Stimulated activated CD8-positive, alpha-beta memory T cell treated with anti-CD3 and anti-CD28 coated beads, Interleukin-7, amount 100 ng/mL, for 1 hour (primary cell): ENCODE data around the gene RASGRF1.

ENCODE experiments used
- DNase-seq, 2 donors: peaks; one replicate each; pipeline ENCODE4 v3.0.0-alpha.2; 2020; ENCODE audit warnings: low read depth in 2 of 2

The RASGRF1 gene

DNA sequence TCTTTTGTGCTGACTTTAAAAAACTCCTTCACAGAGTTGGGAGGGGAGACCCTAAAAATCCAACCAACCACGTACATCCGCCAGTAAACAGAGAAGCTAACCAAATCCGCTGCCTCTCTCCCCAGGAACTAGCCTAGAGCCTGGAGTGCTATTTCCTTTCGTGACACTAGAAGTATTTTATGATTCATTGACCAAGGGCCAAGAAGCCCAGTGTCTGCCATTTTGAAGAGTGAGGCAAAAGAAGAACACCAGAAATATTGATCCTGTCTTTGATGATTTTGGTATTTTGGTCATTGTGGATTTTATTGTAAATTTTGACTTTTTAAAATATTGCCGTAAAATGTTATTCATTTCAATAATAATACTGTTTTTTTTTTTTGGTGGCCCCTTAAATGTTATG is 135.2 kb downstream of the RASGRF1 start:
- no peak for DNase-seq

DNA sequence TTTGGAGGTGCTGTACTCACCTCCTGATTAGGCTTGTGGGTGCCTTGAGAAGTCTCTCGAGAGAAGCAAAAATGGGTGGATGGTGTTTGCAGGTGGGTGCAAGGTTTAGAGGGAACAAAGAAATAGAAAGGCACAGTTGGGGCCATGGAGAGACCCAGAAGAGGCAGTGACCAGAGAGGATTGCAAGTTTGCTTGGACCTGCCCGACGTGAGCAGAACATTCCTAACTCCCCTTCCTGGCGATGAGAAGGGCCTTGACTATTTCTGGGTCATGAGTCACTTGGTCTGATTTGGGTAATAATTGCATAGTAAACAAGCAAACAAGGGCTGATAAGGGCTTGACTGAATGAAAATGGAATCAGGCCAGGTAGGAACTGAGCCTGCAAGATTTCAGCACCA is 138.7 kb downstream of the RASGRF1 start:
- DNase-seq, result no peak

DNA sequence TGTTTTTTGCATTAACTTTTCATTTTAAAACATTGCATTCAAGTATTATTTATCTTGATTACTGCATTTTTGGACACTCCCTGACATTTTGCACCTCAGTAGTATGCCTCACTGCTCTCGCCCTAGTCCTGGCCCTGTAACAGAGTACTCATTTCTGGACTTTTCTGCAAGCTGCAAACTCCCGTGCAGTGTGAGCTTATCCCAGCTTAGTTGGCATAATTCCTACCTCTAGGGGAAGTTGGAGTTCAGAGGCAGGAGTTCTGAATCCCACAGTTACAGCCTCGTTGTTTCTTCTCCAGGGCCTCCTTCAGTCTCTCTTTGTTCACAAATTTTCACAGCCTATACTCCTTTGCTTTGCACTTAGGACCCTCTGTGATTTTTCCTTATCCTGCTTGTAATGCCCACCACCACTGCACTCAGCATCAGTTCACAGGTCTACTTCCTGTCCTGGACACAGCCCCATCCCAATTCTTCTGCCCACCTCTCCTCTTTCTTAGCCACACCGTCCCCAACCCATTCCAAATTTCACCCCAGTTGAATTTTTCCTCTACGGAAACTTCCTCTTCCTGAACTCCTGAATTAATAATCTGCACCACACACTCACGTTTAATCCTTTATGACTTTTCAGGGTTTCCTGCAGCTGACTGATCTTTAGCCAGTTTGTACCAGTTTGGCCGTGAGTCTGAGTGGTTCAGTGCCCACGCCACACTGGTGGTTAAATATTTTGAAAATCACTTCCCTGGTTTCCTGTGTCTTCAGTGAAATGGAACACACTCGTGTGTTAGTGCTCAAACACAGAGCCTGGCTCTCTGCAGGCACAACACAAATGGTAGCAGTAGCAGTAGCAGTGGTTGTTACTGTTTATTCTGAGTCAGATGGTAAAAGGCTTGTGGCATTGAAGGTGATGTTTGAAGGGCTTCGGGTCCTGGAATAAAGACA is 139.4 kb downstream of the RASGRF1 start:
- no peak for DNase-seq

DNA sequence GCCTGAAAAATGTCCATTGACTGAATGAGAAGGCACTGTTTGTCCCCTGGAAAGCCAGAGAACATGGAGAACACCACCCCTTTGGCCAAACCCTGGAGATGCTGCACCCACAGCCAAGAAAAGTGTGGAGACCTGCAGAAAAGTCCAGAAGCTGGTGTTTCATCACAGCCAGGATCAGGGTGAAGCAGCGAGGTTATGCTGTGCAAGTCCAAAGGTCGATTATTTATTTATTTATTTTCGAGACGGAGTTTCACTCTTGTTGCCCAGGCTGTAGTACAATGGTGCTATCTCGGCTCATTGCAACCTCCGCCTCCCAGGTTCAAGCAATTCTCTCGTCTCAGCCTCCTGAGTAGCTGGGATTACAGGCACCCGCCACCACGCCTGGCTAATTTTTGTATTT is 140.2 kb downstream of the RASGRF1 start:
- no peak for DNase-seq

DNA sequence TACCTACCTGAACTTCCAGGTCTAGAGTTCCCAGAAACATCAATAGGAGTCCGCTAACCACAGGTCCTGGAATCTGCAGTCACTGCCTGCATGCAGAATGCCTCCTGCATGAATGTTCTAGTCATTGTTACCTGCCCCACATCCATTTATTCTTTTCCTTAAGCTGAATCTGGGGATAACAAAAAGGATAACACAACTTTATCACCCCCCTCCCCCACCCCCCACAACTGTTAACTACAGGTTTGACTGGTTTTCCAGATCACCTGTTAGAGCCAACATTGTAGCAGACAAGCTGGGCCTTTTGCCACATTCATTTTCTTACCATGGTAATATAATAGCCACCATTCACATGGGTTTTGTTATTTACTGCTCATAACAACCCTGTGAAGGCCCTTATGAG is 141.1 kb downstream of the RASGRF1 start:
- DNase-seq, result no peak

DNA sequence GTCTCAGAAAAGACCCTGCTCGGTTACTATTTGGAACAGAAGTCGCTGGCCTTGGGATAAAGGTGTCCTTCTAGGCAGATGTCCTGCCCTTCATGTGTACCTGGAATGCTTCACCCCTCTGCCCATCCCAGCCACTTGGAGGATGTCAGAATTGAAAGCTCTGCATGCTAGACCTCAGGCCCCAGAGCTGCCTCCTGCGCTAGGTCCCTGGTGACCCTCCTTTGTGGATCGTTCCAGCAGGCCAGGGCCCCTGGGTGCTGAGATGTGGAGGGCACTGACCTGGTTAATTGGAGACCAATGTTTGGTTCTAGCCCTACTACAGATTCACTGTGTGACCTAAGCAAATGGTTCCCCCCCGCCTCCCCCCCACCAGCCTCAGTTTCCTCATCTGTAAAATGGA is 143.1 kb downstream of the RASGRF1 start:
- no peak for DNase-seq

DNA sequence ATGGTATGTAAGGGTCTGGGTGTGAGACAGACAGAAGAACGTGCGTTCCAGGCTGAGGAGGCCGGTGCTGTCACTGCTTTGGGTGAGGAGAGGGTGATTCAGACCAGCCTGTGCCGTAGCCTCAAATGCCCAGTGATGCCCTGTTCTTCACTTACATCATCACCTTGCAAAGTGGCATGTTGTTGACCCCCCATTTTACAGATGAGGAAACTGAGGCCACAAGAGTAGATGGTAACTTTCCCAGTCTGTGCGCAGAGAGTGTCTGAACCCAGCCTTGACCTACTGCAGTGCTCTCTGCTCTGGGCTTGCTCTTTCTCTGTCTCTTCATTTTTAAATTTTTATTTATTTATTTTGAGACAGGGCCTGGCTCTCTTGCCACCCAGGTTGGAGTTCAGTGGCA is 144.1 kb downstream of the RASGRF1 start:
- DNase-seq, result no peak

DNA sequence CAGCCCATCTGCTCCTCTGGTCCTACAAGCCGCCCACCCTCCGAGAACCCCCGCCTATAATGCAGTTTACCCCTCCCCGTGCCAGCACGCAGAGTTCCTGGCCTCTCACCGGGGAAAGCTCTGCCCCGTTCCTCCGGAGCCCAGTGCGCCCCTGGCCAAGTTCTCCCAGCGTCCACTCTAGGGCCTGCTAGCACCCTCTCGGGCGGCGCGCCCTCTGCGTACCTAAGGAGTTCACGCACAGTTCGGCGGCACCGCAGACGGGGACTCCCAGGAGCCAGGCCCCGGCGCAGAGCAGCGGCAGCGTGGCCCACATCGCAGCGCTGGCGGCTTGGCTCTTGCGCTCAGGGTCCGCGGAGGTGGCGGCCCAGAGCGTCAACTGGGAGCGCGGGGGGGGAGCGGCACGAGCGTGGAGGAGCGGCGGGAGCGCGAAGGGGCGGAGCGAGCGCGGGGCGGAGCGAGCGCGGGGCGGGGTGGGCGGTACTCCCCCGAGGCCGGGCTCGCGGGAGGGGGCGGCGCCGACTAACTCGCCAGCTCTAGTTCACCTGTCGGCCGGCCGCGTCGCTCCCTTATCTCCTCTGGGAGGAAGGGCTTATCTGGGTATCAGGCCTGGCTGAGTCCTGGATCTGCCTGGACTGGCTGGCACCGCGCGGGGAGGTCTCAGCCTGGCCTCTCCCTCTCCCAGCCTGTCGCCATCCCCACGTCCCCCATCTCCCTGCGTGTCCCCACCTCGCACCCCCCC is 145.7 kb downstream of the RASGRF1 start, which contains the start of gene CTSH:
CTSH (minus strand) TSS at position 378 of the 739 bp plus-strand sequence; CDS start at position 313, 65 bp downstream.
- DNase-seq, result peak; percentile 40 to 50

DNA sequence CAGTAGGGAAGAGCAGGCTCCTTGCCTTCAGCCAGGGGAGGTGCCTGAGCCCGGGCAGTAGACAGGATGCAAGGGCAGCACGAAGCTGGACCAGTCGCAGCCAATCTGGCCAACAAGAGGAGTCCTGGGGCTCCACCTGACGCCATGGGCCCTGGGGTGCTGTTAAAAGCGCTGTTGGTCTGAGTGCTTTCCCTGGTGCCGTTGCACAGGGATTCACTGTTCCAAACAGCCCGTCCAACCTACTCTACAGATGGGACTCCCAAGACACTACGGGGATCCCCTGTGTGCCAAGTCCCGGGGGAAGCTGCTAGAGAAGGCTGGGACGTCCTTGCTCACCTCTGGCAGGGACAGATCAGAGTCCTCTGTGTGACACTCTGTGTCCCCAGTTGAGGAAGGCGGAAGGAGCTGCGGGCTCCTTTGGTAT is 146.4 kb downstream of the RASGRF1 start:
- no peak for DNase-seq

DNA sequence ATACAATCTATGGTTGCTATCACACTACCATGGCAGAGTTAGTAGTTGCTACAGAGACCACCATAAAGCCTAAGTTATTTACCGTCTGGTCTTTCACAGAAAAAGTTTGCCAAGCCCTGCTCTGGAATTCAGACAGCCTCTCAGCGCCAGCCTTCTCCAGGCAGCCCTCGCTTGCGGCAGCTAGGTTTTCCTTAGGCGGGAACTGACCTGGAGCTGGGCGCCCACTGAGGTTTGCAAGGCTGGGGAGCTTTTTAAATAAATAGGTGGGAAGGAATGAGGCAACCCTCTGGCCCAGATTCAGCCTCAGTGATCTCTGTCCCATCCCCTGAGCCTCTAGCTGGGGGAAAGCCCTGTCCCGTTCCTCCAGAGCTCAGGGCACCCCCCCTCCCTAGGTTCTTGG is 146.9 kb downstream of the RASGRF1 start:
- DNase-seq, result no peak

DNA sequence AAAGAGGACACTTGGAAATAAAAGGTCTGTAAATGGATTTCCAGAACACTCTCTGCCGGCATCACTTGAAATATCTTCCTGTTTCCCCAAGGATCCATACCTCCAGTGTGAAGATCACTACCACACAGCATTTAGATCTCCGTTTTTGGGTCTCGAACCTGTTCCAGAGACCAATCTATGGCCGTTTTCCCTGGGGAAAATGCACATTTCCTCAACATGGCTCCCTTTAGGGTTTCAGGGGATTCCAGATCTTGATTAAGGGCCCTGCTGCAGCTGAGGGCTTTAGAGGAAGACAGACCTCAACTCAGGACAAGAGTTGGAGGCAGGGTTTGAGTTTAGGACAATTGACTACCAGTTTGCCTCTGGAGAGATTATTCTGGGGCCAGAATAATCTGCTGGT is 147.8 kb downstream of the RASGRF1 start:
- no peak for DNase-seq

DNA sequence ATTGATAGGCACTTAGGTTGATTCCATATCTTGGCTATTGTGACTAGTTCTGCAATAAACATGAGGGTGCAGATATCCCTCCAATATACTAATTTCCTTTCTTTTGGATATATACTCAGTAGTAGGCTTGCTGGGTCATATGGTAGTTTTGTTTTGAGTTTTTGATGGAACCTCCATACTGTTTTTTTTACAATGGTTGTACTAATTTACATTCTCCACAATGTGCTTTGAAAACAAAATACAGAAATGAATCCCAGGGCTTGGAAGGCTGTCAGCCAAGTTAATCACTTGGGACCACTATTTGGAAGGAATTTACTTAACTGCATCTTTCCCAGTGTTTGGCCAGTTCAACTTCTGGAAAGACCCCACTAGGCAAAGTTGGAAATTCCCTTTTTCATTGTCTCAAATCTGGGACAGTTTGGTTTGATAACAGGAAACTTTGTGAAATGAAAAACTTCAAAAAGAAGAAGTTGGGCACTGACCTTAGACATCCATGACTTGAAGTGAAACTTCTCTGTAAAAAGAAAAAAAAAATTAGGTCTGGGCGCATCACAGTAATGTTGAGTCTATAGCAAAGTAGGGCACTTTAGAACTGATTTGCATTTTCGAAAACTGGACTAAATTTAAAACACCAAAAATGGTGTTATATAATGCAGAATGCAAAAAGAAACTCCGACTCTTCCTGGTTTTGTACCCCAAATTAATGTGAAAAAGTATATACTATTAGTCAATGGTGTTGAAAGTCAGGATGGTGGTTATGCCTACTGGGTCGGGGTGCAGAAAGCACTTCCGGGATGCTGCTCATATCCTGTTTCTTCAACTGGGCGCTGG is 151.7 kb downstream of the RASGRF1 start:
- DNase-seq, result no peak

DNA sequence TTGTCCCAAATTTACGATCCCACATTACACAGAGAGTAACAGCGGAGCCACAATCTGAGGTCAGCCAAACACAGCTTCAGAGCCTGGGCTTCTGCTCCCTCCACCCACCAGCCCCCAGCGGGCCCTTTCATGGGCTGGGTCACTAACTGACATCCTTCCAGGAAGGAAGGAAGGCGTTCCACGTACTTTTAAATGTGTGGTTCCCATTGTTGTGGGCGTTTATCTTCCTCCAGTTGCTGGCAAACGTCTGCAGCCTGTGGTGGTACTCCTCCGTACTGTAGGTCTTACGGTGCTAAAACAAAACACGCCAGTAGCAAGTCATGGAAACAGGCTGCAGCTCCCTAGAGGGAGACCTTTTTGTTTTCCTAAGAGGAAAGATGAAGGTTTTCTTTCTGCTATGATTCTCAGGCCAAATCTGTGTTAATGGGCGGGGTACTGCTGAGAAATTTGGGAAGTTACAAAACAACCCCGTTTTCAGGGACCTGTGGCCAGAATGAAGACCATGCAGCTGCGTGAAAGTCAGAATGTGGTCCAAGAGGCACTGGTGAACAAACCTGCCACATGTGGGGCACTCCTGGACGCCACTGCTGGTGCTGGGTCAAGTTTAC is 153.3 kb downstream of the RASGRF1 start:
- no peak for DNase-seq

DNA sequence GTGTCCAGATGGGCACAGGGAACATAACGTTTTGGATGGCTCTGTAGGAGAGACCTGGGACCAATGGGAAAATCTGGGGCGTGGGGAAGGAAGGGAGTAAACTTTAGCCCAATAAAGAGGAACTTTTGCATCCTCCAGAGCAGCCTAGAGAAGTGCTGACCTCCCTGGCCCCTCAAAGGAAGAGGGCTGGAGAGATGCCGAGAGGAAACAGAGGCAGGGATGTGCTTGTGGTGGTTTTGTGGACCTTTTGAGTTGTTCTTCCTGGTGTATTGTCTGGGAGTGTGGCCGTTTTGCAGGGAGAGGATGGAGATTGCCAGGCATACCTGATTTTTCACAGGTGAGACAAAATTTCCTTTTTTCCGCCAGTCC is 155.9 kb downstream of the RASGRF1 start:
- no peak for DNase-seq

DNA sequence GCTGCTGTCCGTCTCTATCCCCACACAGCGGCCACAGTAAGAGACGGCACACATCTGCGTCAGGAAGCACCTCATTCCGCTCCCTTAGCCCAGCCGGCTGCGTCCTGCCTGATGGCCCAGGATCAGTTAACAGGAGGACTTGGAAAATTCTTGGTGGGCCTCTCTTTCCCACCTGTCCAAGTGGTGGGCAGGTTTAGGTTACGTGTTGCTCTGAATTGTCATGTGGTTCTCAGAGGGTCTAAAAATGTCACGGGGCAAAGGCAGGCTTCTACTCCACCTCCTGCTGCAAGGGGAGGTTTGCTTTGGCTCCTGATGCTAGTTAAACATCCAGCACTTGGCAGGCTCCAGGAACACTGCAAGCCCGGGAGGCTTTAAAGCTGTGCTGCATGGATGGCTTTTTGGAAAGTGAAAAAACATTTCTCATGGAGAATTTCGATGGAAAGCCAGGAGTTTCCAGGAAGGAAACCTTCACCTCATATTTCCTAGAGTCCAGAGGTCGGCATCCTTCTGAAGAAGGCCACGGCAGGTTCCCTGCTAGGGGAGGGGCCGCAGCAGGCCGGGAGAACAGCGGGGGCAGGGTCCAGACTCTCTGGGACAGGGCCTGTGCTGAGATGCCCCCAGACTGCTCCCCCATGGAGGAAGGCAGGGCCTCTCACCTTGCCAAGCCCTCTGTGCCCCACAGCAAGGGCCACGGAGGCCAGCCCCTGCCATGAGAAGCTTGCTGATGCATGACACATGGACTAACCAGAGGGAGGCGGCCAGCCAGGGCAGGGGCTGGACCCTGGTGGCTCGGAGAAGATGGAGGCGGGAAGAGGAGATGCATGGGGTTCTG is 156.5 kb downstream of the RASGRF1 start:
- no peak for DNase-seq

DNA sequence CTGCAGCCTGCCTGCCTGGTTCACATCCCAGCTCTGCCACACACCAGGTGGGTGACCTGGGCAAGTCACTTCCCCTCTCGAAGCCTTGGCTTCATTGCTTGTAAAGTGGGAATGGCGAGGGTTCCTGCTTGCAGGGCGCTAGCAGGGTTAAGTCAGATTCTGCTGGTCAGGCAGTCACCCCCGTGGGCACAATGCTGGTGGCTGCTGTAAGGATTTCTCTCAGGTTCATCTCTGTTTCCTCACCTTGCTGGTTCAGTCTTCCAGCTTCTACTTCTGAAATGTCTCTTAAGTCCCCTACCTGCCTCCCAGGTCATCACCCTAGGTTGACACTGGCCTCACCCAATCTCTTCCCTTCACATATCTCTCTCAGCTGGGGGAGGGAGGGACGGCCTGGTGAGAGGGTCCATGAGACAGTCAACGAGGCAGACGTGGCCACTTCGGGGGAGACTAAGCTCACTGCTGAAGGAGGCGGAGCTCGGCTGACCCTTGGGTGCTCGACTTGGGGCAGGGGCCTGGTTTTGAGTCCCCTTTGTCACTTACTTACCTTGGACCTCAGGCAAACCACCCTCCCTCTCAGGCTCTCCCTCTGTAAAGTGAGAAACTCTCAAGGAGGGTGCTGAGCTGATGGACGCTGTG is 157.3 kb downstream of the RASGRF1 start:
- DNase-seq, result no peak

DNA sequence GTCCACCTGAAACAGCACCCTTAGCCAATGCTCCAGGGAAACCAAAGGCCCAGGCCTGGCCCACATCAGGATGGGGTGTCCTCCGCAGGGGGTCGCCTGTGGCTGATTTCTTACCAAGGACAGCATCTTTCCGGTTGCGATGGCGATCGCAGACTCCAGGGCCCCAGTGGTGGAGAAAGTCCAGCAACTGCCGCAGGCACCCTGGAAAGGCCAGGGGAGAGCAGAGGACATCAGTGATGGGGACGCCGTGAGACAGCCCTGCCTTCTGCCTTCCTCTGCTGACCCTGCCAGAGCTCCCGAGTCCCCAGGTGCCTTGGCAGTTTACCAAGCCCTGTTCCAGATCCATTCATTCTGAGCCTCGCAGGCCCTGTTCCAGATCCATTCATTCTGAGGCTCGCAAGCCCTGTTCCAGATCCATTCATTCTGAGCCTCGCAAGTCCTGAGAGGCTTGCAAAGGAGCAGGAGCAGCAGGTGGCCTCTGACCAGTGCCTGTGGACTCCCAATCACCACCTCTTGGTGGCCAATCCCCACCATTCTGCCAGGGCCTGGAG is 158.2 kb downstream of the RASGRF1 start:
- DNase-seq, result no peak

DNA sequence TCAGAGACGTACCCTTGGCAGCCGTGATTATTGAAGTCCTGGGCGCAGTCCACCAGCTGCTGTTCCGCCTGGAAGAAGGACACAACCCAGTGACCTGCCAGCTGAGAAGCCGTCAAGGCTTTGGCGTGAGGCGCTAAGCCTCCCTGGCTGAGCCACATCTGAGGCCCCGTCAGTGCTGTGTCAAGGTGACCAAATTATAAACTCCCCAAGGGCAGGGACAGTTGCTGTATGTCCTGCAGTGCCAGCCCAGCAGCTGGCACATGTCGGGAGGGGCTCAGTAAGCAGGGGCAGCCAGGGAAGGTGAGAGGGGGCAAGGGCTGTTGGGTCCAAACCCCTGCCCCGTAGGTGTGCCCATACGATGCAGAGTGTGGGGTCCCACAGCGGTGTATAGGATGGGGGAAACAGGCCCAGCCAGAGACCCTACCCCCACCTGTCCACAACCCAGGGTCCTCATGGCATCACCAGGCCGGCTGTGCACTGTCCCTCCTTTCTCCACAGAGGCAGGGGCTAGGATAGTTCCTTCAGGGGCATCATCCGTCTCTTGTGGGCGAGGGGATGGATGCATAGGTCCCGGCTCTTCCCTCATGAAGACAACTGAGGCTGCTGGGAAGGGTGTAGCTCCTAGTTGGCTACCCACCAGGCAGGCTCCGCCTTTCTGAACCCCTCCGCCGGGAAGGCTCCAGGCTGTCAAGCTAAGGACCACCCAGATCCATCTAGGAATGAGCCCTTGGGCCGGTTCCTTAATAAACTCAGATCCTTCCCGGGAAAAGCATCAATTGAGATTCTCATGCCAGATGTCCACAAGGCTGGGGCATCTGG is 158.9 kb downstream of the RASGRF1 start:
- no peak for DNase-seq
